T-helper 17 cell (primary cell): ENCODE results near the gene ADAMTS4. TPM values are rescaled to one million over a fixed set of nuclear protein-coding genes. Genes with fewer than 3 reads are reported as not detected.
"Not testable (repeated sequence)": the region's sequence is repeated elsewhere in the genome, so short reads cannot be mapped to it uniquely, and the experiment has no call there.

ENCODE experiments used
- ATAC-seq: fragments of 150-1000 bp; cut with Tn5 transposase; 2 replicates; pipeline ENCODE4 v1.10.0; 2021; ENCODE audit warnings: mild to moderate bottlenecking, moderate library complexity
- DNase-seq, 3 donors: peaks; one replicate each; pipeline versions ENCODE4 v3.0.0 to v3.0.0-alpha.2; 2020 to 2021
- H3K9me3 ChIP-seq: one replicate; pipeline ENCODE4 v1.7.0; 2013; ENCODE audit warnings: low read length, mild to moderate bottlenecking; ENCODE audit not compliant: control insufficient read depth, poor library complexity, severe bottlenecking
- H3K27ac Mint-ChIP-seq: one replicate; pipeline ENCODE4 v1.8.0; 2022; ENCODE audit warnings: mild to moderate bottlenecking, moderate library complexity, mixed read lengths
- H3K27me3 Mint-ChIP-seq: one replicate; pipeline ENCODE4 v1.8.0; 2022; ENCODE audit warnings: mixed read lengths
- H3K36me3 Mint-ChIP-seq: one replicate; pipeline ENCODE4 v1.8.0; 2022; ENCODE audit warnings: low read depth, mixed read lengths
- H3K4me1 Mint-ChIP-seq: one replicate; pipeline ENCODE4 v1.8.0; 2022; ENCODE audit warnings: mild to moderate bottlenecking, mixed read lengths
- H3K4me3 Mint-ChIP-seq: one replicate; pipeline ENCODE4 v1.8.0; 2022; ENCODE audit warnings: mild to moderate bottlenecking, moderate library complexity, mixed read lengths
- total RNA-seq, 4 donors: library from RNA in 2 of 4; stranded (reverse) in 2 of 4; gene quantifications; one replicate each; pipeline ENCODE4 v1.2.3 and lab custom pipeline; 2022 to 2026

Gene ADAMTS4
- total RNA-seq, 2 donors from 2014 or later = 0.31 to 0.77 TPM

DNA sequence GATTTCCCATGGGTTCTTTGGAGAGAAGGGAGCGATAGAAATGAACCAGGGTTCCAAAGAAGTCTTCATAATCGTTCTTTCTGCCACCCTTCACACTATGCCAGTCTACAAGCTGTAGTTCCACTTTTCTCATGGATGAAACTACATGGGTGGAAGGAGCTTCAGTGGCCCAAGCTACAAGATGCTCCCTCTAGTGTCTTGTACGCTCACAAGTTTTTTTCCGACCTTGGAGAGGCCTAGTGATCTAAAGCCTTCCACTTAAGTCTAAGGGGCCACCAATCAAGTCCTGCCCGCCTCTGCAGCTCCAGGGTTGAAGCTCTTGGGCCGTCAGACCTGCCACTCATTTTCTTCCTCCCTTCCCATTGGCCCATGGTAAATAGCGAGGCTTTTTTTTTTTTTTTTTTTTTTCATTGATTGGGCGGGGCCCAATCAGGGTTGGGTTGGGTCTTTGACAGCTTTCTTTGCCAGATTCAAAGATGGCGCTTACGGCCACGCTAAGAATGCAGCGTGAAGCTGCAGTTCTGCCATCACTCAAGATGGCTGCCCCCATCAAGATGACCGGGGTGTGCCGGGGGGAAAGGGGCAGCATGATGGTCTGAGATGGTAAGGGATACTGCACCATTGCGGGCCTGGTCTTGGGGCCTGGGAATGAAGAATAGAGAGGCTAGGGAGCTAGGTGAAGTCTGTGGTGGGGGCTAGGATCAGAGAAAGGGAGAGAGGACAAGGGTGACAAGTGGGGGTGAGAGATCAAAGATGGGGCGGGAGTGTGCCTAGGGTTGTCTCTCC lies 26.9 kb upstream of the ADAMTS4 start, which contains the start of gene TOMM40L:
Gene TOMM40L, plus strand, starts transcription at position 527 of the 786 bp plus-strand sequence. CDS start 430 bp downstream, outside the sequence.
- Mint-ChIP-seq H3K27ac (peak within 1 kb of the TSS; percentile 96), H3K4me1 (peaks cover 24% of the 10 kb centered on the region), H3K27me3 (no peaks in the 10 kb centered on the region), H3K4me3 (peak within 1 kb of the TSS; percentile 100), H3K36me3 (peaks cover 2% of the 10 kb centered on the region)
- H3K9me3 ChIP-seq = no peaks in the 10 kb centered on the region
- DNase-seq (peak; percentile 69 to 81 (median 76)), ATAC-seq (peak; percentile 97)

- no peak overlapping the region for H3K4me3 Mint-ChIP-seq
- no peaks in the 10 kb centered on the region for H3K27me3 Mint-ChIP-seq
- H3K27ac Mint-ChIP-seq = peak overlapping the region; percentile 96
- no peak for DNase-seq
- peak; percentile 0 for ATAC-seq
- peaks cover 24% of the 10 kb centered on the region for H3K4me1 Mint-ChIP-seq
- H3K36me3 Mint-ChIP-seq = peaks cover 2% of the 10 kb centered on the region
- H3K9me3 ChIP-seq = no peaks in the 10 kb centered on the region
These were observed 26.3 kb upstream of the ADAMTS4 start for GRCh38 chr1:161225178-161225533.

DNA sequence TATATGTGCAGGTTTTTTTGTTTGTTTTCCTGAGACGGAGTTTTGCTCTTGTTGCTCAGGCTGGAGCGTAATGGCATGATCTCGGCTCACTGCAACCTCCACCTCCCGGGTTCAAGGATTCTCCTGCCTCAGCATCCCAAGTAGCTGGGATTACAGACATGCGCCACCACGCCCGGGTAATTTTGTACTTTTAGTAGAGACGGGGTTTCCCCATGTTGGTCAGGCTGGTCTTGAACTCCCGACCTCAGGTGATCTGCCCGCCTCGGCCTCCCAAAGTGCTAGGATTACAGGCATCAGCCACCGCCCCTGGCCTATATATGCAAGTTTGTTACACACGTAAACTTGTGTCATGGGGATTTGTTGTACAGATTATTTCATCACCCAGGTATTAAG lies 25.8 kb upstream of the ADAMTS4 start:
- DNase-seq, H3K4me3 Mint-ChIP-seq, H3K27me3 Mint-ChIP-seq, H3K9me3 ChIP-seq, ATAC-seq, H3K36me3 Mint-ChIP-seq: not testable (repeated sequence)
- Mint-ChIP-seq H3K27ac (peak overlapping the region; percentile 96), H3K4me1 (peaks cover 24% of the 10 kb centered on the region)

GRCh38 chr1:161223805-161224694 lies 25.2 kb upstream of the ADAMTS4 start:
- DNase-seq (no peak), ATAC-seq (no peak)
- Mint-ChIP-seq H3K27ac (no peak overlapping the region), H3K4me1 (peaks cover 25% of the 10 kb centered on the region), H3K27me3 (no peaks in the 10 kb centered on the region), H3K36me3 (peaks cover 2% of the 10 kb centered on the region), H3K4me3 (no peak overlapping the region)
- H3K9me3 ChIP-seq = no peaks in the 10 kb centered on the region

GRCh38 chr1:161222175-161223019 lies 23.5 kb upstream of the ADAMTS4 start:
- H3K4me1 Mint-ChIP-seq = peaks cover 28% of the 10 kb centered on the region
- no peaks in the 10 kb centered on the region for H3K9me3 ChIP-seq
- ATAC-seq (no peak), DNase-seq (no peak)
- H3K4me3 Mint-ChIP-seq = no peak overlapping the region
- peaks cover 2% of the 10 kb centered on the region for H3K36me3 Mint-ChIP-seq
- H3K27me3 Mint-ChIP-seq = no peaks in the 10 kb centered on the region
- no peak overlapping the region for H3K27ac Mint-ChIP-seq

GRCh38 chr1:161220002-161220401 lies 21.1 kb upstream of the ADAMTS4 start:
- no peak for DNase-seq
- H3K4me1 Mint-ChIP-seq = peaks cover 16% of the 10 kb centered on the region
- no peaks in the 10 kb centered on the region for H3K27me3 Mint-ChIP-seq
- ATAC-seq = no peak
- H3K9me3 ChIP-seq = no peaks in the 10 kb centered on the region
- no peak overlapping the region for H3K4me3 Mint-ChIP-seq
- H3K36me3 Mint-ChIP-seq = no peaks in the 10 kb centered on the region
- no peak overlapping the region for H3K27ac Mint-ChIP-seq

DNA sequence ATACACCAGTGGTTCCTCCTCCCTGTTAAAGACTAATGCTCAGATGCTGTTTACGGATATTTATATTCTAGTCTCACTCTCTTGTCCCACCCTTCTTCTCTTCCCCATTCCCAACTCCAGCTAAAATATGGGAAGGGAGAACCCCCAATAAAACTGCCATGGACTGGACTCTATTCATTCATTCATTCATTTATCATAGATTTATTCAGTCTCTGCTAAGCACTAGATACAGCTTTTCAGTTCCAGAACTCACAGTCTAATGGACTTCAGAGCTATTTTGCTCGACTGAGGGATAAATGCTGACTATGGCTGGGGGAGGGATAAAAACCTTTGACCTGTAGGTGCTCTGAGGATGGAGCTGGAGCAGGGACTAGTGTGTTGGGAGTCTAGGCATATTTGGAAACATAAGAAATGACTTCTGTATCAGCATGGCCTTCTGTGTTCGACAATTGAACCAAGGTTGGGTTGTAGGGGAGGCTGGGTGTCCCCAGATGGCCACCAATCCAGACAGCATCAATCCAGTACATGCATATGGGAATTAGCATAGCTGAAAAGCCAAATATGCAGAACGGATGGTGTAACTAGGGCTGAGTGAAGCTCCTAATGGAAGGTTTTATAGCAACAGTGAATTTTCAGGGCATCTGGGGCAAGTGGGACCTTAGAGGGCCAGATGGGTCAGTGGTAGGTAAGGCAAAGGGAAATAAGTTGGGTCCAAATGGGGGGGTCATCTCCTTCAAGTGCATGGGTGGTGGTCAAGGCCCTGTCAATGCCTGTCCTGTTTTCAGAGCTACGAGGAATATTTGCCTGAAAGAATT lies 20.4 kb upstream of the ADAMTS4 start:
- H3K36me3 Mint-ChIP-seq = peaks cover 2% of the 10 kb centered on the region
- no peak overlapping the region for H3K27ac Mint-ChIP-seq
- H3K27me3 Mint-ChIP-seq = no peaks in the 10 kb centered on the region
- H3K4me1 Mint-ChIP-seq = peaks cover 19% of the 10 kb centered on the region
- DNase-seq (no peak), ATAC-seq (no peak)
- no peak overlapping the region for H3K4me3 Mint-ChIP-seq
- H3K9me3 ChIP-seq = no peaks in the 10 kb centered on the region

DNA sequence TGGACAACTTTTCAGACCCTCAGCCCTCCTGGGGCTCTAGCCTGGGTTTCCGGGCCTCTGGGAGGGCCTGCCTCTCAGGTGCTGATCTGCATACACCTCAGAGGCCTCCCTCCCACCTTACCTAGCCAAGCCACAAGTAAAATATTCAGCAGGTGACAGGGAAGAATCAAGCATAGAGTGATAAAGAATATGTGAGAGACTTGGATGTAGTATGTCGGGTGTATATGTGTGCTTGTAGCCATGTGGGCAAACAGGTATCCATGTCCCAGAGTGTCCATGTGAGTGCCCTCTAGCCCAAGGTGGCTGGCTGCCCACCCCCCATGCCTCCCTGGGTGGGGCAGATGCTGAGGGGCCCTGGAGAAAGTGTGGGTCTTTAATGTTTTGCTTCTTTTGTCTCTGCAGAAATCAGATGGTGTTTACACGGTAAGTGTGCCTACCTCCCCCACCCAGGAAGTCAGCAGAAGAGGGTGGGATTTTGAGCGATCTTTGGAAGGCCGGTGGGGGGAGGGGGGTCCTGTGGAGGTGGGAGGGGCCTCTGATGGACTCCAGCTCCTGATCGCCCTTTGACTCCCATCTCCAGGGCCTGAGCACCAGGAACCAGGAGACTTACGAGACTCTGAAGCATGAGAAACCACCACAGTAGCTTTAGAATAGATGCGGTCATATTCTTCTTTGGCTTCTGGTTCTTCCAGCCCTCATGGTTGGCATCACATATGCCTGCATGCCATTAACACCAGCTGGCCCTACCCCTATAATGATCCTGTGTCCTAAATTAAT lies 19.6 kb upstream of the ADAMTS4 start:
- peak overlapping the region; percentile 37 for H3K27ac Mint-ChIP-seq
- H3K4me1 Mint-ChIP-seq = peaks cover 19% of the 10 kb centered on the region
- no peak overlapping the region for H3K4me3 Mint-ChIP-seq
- DNase-seq (no peak), ATAC-seq (no peak)
- no peaks in the 10 kb centered on the region for H3K27me3 Mint-ChIP-seq
- H3K36me3 Mint-ChIP-seq = peaks cover 3% of the 10 kb centered on the region
- H3K9me3 ChIP-seq = no peaks in the 10 kb centered on the region

DNA sequence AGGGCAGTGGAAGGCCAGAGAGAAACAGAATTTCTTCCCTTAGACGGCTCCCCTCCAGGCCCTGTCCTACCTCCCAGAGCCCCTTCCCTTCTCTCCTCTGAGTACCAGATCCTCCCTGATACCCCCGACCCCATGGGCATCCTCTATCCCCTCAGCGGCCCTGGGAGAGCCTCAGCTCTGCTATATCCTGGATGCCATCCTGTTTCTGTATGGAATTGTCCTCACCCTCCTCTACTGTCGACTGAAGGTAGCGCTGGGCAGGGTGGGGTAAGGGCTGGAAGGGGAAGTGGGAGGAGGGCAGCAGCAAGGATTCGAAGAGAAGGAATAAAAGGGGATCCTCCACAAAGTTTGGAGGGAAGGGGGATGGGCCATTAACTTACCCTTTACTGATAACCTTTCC lies 19.0 kb upstream of the ADAMTS4 start:
- DNase-seq (no peak), ATAC-seq (peak; percentile 6)
- Mint-ChIP-seq H3K4me1 (peaks cover 19% of the 10 kb centered on the region), H3K4me3 (no peak overlapping the region), H3K36me3 (peaks cover 6% of the 10 kb centered on the region), H3K27me3 (no peaks in the 10 kb centered on the region), H3K27ac (no peak overlapping the region)
- H3K9me3 ChIP-seq = no peaks in the 10 kb centered on the region

- Mint-ChIP-seq H3K36me3 (peaks cover 6% of the 10 kb centered on the region), H3K4me1 (peaks cover 19% of the 10 kb centered on the region), H3K27me3 (no peaks in the 10 kb centered on the region), H3K4me3 (no peak overlapping the region), H3K27ac (no peak overlapping the region)
- ATAC-seq = peak; percentile 54
- no peak for DNase-seq
- H3K9me3 ChIP-seq = no peaks in the 10 kb centered on the region
These were observed 18.3 kb upstream of the ADAMTS4 start for GRCh38 chr1:161216945-161217712.

GRCh38 chr1:161215076-161215475 lies 16.2 kb upstream of the ADAMTS4 start, which contains the start of gene FCER1G:
Gene FCER1G (plus strand): TSS chr1:161215295. CDS start chr1:161215322, 27 bp downstream.
- ATAC-seq (no peak), DNase-seq (no peak)
- Mint-ChIP-seq H3K36me3 (peaks cover 6% of the 10 kb centered on the region), H3K4me1 (peaks cover 20% of the 10 kb centered on the region), H3K27me3 (no peaks in the 10 kb centered on the region), H3K4me3 (peak within 1 kb of the TSS; percentile 28), H3K27ac (peak within 1 kb of the TSS; percentile 29)
- no peaks in the 10 kb centered on the region for H3K9me3 ChIP-seq
